HG03060 (cell line): ENCODE data around the gene KMT2A.
"Not testable (repeated sequence)": the region's sequence is repeated elsewhere in the genome, so short reads cannot be mapped to it uniquely, and the experiment has no call there.

Source experiments
- ATAC-seq: cut with Tn5 transposase; IDR thresholded peaks from one replicate; pipeline ENCODE4 v1.9.1; 2021; ENCODE audit warnings: low read depth, moderate number of reproducible peaks; ENCODE audit not compliant: unreplicated experiment

KMT2A gene

DNA sequence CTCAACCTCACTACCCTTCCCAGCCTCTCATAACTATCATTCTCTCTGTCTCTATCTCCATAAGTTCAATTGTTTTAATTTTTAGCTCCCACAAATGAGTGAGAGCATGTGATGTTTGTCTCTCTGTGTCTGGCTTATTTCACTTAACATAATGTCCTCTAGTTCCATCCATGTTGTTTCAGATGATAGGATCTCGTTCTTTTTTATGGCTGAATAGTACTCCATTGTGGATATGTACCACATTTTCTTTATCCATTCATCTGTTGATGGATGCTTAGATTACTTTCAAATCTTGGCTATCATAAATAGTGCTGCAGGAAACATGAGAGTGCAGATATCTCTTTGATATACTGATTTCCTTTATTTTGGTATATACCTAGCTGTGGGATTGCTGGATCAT lies 44.9 kb downstream of the KMT2A start:
- ATAC-seq = not testable (repeated sequence)

DNA sequence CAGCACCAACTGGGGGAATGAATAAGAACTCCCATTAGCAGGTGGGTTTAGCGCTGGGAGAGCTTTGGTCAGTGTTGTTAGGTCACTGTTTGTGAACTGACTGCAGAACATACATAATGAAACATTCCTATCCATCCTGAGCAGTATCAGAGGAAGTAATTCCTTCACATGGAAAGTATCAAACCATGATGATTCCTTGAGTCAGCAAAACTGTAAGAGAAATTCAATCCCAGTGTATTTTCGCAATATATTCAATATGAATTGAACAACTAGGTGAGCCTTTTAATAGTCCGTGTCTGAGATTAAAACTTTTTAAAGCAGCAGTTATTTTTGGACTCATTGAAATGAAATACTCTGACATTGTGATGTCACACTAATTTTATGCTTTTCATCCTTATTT lies 48.1 kb downstream of the KMT2A start:
- no peak for ATAC-seq

DNA sequence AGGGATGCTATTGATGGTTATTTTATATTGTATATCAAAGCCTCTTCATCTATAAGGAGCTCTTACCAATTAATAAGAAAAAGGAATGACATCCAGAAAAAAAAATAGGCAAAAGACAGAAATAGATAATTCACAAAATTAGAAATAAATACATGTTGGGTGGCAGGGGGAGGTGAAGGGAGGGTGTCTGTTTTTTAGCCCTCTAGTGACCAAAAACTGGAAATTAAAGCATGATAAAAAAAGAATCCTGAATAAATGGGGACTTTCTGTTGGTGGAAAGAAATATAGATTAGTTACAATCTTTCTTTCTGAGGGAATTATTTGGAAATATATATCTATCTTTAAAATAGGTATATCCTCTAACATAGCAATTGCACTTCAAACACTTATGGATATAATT lies 49.0 kb downstream of the KMT2A start:
- ATAC-seq = no peak

DNA sequence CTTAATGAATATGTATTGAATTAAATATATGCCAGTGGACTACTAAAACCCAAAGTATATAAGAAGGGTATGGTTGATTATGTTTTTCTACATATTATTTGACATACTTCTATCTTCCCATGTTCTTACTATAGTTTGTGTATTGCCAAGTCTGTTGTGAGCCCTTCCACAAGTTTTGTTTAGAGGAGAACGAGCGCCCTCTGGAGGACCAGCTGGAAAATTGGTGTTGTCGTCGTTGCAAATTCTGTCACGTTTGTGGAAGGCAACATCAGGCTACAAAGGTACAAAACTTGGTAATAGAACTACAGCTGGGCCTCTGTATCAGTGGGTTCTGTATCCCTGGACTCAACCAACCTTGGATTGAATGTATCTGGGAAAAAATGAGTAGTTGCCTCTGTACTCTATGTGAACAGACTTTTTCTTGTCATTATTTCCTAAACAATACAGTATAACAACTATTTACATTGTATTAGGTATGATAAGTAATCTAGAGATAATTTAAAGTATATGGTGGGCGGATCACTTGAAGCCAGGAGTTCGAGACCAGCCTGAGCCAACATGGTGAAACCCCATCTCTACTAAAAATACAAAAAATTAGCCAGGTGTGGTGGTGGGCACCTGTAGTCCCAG lies 52.3 kb downstream of the KMT2A start:
- no peak for ATAC-seq

DNA sequence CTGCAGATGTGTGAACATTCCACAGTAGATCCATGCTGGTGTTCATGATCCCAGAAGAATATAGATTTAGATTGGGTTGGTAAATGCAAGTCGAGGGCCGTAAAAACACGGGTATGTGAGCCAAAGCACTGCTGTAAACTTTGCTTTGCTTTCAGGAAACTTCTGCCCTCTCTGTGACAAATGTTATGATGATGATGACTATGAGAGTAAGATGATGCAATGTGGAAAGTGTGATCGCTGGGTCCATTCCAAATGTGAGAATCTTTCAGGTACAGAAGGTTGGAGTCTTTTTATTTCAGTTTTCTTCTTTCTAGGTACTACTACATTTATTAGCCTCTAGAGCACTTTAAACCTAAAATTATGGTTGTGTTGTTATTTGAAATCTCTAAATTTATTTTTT lies 54.7 kb downstream of the KMT2A start:
- ATAC-seq = no peak

DNA sequence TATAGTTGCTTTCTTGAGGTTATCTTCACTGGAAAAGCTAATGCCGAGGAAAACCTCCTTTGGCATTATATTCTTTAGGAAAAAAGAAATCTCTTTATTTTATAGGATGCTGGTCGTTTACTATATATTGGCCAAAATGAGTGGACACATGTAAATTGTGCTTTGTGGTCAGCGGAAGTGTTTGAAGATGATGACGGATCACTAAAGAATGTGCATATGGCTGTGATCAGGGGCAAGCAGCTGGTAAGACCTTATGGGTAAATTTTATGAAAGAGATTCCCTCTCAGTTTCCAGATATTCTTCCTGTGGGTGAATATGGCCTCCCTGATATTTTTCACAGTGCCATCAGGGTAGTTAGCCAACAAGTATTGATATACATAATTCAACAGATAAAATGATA lies 61.5 kb downstream of the KMT2A start:
- no peak for ATAC-seq

DNA sequence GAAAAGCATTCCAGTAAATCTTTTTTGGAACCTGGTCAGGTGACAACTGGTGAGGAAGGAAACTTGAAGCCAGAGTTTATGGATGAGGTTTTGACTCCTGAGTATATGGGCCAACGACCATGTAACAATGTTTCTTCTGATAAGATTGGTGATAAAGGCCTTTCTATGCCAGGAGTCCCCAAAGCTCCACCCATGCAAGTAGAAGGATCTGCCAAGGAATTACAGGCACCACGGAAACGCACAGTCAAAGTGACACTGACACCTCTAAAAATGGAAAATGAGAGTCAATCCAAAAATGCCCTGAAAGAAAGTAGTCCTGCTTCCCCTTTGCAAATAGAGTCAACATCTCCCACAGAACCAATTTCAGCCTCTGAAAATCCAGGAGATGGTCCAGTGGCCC lies 66.9 kb downstream of the KMT2A start:
- no peak for ATAC-seq

DNA sequence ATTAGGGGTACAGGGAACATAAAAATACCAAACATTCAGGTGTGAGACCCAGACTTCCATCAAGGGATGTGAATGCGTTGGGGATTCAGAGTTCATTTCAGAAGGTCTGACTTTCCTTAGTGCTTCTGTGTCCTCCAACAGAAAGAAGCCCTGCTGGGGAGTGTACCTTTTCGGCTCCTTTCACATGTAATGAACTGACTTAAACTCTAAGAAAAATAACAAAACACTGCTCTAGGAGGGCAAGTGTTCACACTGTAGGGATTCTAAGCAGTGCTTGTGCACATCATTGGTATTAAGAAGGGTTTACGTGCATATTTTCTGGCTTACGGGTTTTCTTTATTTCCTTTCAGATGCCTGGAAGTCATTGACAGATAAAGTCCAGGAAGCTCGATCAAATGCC lies 75.3 kb downstream of the KMT2A start:
- no peak for ATAC-seq

DNA sequence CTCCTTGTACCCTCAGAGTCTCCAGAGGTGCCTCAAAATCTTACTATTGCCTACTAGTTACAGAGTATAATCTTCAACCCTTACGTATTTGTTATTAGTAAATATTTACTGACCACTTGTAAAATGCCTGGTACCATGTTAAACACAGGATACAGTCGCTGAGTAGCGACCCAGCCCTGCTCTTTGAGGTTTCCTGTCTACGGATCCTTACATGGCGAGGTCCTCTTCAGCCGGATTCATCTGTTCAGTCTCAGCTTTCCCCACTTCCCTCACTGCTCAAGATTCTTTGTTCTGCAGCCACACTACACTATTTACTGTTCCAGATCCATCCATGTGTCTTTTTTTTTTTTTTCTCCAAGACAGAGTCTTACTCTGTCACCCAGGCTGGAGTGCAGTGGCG lies 77.8 kb downstream of the KMT2A start:
- ATAC-seq = no peak

DNA sequence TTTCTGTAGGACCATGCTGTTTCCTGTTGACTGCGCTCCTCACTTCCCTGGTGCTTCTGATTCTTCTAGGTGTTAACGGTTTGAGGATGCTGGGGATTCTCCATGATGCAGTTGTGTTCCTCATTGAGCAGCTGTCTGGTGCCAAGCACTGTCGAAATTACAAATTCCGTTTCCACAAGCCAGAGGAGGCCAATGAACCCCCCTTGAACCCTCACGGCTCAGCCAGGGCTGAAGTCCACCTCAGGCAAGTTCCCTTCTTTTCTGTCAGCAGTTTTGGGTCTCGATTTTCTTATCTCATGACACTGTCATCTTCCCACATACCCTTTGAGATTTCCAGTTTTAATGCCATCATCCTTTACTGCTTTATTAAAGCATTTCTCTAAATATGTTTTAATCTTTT lies 83.3 kb downstream of the KMT2A start:
- ATAC-seq = no peak

DNA sequence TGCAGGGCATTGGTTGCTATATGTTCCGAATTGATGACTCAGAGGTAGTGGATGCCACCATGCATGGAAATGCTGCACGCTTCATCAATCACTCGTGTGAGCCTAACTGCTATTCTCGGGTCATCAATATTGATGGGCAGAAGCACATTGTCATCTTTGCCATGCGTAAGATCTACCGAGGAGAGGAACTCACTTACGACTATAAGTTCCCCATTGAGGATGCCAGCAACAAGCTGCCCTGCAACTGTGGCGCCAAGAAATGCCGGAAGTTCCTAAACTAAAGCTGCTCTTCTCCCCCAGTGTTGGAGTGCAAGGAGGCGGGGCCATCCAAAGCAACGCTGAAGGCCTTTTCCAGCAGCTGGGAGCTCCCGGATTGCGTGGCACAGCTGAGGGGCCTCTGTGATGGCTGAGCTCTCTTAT lies 85.6 kb downstream of the KMT2A start:
- ATAC-seq = peak; percentile 57

DNA sequence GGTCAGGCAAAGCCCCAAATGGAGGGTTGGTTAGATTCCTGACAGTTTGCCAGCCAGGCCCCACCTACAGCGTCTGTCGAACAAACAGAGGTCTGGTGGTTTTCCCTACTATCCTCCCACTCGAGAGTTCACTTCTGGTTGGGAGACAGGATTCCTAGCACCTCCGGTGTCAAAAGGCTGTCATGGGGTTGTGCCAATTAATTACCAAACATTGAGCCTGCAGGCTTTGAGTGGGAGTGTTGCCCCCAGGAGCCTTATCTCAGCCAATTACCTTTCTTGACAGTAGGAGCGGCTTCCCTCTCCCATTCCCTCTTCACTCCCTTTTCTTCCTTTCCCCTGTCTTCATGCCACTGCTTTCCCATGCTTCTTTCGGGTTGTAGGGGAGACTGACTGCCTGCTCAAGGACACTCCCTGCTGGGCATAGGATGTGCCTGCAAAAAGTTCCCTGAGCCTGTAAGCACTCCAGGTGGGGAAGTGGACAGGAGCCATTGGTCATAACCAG lies 86.3 kb downstream of the KMT2A start:
- ATAC-seq = no peak

DNA sequence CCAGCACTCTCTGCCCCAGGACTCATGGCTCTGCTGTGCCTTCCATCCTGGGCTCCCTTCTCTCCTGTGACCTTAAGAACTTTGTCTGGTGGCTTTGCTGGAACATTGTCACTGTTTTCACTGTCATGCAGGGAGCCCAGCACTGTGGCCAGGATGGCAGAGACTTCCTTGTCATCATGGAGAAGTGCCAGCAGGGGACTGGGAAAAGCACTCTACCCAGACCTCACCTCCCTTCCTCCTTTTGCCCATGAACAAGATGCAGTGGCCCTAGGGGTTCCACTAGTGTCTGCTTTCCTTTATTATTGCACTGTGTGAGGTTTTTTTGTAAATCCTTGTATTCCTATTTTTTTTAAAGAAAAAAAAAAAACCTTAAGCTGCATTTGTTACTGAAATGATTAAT lies 88.1 kb downstream of the KMT2A start:
- no peak for ATAC-seq

DNA sequence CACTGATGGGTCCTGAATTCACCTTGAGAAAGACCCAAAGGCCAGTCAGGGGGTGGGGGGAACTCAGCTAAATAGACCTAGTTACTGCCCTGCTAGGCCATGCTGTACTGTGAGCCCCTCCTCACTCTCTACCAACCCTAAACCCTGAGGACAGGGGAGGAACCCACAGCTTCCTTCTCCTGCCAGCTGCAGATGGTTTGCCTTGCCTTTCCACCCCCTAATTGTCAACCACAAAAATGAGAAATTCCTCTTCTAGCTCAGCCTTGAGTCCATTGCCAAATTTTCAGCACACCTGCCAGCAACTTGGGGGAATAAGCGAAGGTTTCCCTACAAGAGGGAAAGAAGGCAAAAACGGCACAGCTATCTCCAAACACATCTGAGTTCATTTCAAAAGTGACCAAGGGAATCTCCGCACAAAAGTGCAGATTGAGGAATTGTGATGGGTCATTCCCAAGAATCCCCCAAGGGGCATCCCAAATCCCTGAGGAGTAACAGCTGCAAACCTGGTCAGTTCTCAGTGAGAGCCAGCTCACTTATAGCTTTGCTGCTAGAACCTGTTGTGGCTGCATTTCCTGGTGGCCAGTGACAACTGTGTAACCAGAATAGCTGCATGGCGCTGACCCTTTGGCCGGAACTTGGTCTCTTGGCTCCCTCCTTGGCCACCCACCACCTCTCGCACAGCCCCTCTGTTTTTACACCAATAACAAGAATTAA lies 88.6 kb downstream of the KMT2A start:
- ATAC-seq = no peak

DNA sequence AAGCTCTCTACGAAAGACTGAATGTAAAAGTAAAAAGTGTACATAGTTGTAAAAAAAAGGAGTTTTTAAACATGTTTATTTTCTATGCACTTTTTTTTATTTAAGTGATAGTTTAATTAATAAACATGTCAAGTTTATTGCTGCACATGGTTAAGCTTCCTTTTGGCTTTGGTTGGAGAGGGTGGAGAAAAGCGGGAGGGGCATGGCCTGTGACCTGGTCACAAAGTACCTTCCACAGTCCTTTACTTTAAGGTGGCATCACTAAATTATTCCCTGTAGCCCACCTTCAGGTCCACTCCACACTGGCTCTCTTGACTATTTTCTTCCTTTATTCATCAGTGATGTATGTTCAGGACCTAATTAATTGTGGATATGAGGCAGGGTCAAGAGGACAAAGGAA lies 90.4 kb downstream of the KMT2A start:
- ATAC-seq = no peak

DNA sequence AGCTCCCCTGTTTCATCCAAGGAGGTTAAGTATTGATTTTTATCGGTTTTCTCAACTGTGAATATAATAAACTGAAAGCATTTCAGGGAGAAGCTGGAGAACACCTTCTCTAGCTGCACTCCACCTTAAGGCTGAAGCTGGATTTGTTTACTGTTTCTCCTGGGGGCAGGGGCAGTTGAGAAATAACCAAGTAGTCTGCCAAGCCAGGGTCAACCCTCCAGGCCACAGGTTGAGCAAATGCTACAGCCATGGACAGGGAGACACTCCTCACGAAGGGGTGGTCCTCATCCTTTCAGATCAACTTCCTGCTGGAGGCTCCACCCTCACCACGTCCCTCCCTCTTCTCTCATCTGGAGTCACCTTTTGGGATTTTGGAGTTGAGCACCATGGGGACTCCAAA lies 90.8 kb downstream of the KMT2A start, which contains the start of gene TTC36:
TTC36 (plus strand) TSS at position 366 of the 400 bp plus-strand sequence; CDS start at position 387, 21 bp downstream.
- ATAC-seq = no peak

DNA sequence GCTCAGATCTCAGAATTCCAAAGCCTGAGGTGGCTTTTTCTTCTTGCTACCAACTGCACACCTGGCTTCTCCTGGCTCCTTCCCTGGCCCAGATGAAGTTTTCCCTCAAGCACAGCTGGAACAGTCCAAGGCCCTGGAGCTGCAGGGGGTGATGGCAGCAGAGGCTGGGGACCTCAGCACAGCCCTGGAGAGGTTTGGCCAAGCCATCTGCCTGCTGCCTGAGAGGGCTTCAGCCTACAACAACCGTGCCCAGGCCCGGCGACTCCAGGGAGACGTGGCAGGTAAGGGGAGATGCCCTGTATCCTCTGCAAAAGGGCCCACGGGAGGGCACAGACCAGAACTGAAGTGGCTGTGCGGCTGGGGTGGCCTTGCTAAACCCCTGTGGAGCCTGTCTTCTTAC lies 92.2 kb downstream of the KMT2A start:
- ATAC-seq = no peak

DNA sequence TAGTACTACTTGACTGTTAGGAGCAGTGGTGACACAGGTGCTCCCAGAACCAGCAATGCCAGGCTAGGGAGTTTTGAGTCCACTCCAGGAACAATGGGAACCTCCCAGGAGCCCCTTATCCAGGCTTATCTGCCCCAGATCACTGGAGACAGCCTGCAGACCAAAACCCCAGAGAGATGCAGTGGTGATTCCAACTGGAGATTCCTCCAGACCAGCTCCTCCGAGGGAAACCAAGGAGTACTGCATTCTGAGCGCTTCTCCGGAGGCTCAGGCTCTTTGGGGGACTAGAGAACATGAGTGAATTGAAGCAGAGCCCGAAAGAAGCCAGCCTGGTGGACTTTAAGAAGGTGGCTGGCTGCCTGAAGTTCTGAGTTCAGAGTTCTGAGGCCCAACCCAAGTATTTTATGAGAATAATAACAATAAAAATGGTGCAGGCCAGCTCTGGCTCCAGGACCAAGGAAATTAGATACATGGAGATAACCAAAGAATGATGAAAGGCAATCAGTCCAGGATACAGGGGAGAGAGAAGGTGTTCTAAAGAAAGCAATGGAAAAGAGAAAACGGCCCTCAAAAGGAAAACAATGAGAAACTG lies 93.4 kb downstream of the KMT2A start:
- ATAC-seq = no peak

DNA sequence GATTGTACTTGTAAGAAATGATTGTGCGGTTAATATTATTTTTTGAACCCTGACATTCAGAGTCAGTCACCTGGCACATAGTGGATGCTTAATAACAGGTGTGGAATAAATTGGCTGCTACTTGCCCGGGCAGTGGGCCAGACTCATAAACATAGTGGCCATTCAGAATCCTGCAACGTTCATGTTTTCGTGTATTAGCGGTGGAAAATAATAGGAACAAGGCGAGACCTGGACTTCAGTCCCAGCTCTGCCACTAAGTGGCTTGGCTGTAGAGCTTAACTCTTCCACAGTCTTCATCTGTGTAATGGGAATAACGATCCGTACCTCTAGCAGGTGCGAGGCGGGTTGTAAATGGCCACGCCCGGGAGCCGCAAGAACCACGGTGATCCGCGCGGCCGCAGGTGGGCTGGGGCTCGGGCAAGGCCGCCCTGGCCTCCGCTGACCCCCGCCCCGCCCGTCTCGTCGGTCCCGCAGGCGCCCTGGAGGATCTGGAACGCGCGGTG lies 93.9 kb downstream of the KMT2A start:
- ATAC-seq = no peak

DNA sequence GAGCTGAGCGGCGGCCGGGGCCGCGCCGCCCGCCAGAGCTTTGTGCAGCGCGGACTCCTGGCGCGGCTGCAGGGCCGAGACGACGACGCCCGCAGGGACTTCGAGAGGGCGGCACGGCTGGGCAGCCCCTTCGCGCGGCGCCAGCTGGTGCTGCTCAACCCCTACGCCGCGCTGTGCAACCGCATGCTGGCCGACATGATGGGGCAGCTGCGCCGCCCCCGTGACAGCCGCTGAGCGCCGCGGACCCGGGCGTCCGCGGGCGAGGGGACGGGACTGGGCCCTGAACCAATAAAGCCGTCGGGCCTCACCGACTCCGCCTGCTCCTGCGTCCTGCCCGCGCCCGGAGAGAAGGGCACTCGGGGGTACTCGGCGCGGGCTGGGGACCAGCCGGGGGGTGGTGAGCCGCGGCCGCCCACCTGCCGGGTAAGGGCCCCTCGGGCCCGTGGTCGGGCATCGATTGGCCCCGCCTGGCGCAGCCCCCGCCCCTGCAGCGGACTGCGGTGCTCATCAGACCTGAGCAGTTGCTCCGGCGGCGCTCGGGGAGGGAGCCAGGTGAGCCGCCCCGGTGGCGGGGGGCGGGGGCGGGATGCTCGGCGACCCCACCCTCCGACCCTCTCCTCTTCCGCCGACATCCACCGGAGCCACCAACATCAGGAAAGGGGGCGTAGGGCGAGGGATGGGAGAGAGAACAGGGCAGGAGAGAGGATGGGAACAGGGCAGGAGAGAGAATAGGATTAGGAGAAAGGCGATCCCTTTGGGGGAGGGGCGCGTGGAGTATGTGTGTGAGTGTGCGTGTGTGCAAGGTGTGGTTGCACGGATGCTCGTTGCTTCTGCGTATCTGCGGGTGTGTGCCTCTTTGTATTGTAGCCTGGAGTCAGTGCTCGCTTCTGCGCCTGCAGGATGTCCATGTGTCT lies 94.6 kb downstream of the KMT2A start, which contains the start of gene TMEM25:
TMEM25 (plus strand) TSS at position 510 of the 914 bp plus-strand sequence. CDS start 610 bp downstream, outside the sequence.
- ATAC-seq = no peak
